Measurements from ENCODE around the gene GMPR2. TPM values are rescaled to one million over a fixed set of nuclear protein-coding genes. Genes with fewer than 3 reads are reported as not detected.

GMPR2 gene
- total and polyA plus RNA-seq, 2 experiments from 2014 or later, result 60.6 to 70.6 TPM

- TF ChIP-seq NANOG (IDR thresholded peaks at IDR 0.05; ENCODE audit: borderline replicate concordance) (no peak), CTCF (conservative IDR thresholded peaks at IDR 0.05; ENCODE audit: low read depth in 2 of 2) (no peak), JUNB (IDR thresholded peaks at IDR 0.05; ENCODE audit: unreplicated experiment) (no peak), POLR2AphosphoS5 (IDR thresholded peaks at IDR 0.05; ENCODE audit: low read depth) (no peak)
These were observed 45.2 kb upstream of the GMPR2 start (continued) for GRCh38 chr14:24187539-24187915.

DNA sequence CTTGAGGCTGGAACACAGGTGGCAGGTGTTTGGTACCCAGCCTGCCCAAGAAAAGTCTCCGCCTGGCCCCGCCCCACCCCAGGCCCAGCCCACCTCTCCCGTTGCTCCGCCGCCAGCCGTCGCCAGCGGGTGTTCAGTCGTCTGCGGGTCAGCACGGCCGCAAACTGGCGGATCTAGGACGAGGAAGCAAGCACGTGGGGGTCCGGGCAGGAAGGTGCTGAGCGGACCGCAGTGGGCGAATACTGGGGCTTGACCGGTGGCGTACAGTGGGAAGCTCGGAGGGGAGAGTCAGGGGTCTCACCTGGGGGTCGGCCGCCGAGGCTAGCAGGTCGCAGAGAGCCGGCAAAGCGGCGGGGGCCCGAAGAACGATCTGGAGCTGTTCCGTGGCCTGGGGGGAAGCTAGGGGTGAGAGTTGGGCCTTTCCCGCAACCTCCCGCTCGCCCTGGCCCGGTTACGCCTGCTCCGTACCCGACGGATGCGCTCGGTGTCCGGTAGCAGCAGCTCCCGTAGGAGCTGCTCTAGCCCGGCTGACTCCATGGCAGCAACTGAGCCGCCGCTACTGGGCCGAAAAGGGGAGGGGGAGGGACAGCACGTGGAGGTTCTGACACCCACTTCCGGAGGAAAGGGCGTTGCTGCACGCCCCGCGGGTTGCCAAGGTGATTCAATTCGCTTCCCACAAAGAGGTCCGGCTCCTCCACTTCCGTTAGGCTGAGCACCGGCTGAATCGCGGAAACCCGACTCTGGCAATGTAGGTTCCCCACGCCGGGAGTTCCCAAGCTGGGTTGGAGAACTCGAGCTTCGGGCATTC, 44.3 kb upstream of the GMPR2 start, which contains the start of gene IPO4:
TSS of gene IPO4 (minus strand) at position 566 of the 808 bp plus-strand sequence. CDS start at position 537, 29 bp downstream.
- Histone ChIP-seq H3K79me2 (replicated peaks; ENCODE audit: insufficient read depth) (peaks cover 13% of the 10 kb centered on the region; the same call in 1 of the 2 replicates), H3K4me1 (ENCODE audit: insufficient read depth) (peaks cover 10% of the 10 kb centered on the region), H3K9me2 (ENCODE audit: insufficient read depth) (no peaks in the 10 kb centered on the region), H4K20me1 (replicated peaks; ENCODE audit: insufficient read depth) (peaks cover 6% of the 10 kb centered on the region), H3K4me2 (peak within 1 kb of the TSS; percentile 94), H2AFZ (peak within 1 kb of the TSS; percentile 88; the same call in 1 of the 2 replicates), H3K36me3 (ENCODE audit: insufficient read depth) (no peaks in the 10 kb centered on the region; the same call in 1 of the 2 replicates), H3K4me3 (peak within 1 kb of the TSS; percentile 94), H3K27me3 (ENCODE audit: insufficient read depth) (no peaks in the 10 kb centered on the region), H3F3A (replicated peaks; ENCODE audit: low read depth) (no peaks in the 10 kb centered on the region; the same call in 1 of the 2 replicates), H3K27ac (ENCODE audit: low read depth) (0 out of 2 replicates have a peak within 1 kb of the TSS, but pooled peaks have one; percentile 55)
- H3K36me3 Mint-ChIP-seq (ENCODE audit: low read depth), result peaks cover 71% of the 10 kb centered on the region
- peak within 1 kb of the TSS; percentile 96 for H3K4me3 Mint-ChIP-seq
- peak; percentile 92 for ATAC-seq
- peaks cover 19% of the 10 kb centered on the region for H3K27me3 Mint-ChIP-seq (ENCODE audit: insufficient read depth, low read depth, poor library complexity)
- peak; percentile 100 for DNase-seq (ENCODE audit: low spot score)
- peaks cover 17% of the 10 kb centered on the region for H3K4me1 Mint-ChIP-seq
- H3K9me3 Mint-ChIP-seq, result no peaks in the 10 kb centered on the region; the same call in 2 of the 3 replicates
- peak within 1 kb of the TSS; percentile 97 for H3K27ac Mint-ChIP-seq
- TF ChIP-seq JUNB (IDR thresholded peaks at IDR 0.05; ENCODE audit: unreplicated experiment) (peak; percentile 48), CREB1 (CRISPR knock-in tag; IDR thresholded peaks at IDR 0.05; ENCODE audit: low read depth) (peak; percentile 81), CTCF (conservative IDR thresholded peaks at IDR 0.05; ENCODE audit: low read depth in 2 of 2) (no peak), ETS1 (IDR thresholded peaks at IDR 0.05) (peak; percentile 91), POLR2AphosphoS5 (IDR thresholded peaks at IDR 0.05; ENCODE audit: low read depth) (peak; percentile 91)
